ENCODE measurements around the gene OR52E1. TPM values are rescaled to one million over a fixed set of nuclear protein-coding genes. Genes with fewer than 3 reads are reported as not detected.

Gene OR52E1
- total RNA-seq (2022) (not detected in 2 replicates), Bru-seq, nascent RNA (not detected), BruChase-seq, experiment 1, labeled RNA remaining after a 6-hour chase (not detected), BruChase-seq, experiment 2, labeled RNA remaining after a 2-hour chase (not detected)
- long read RNA-seq: 0 reads

DNA sequence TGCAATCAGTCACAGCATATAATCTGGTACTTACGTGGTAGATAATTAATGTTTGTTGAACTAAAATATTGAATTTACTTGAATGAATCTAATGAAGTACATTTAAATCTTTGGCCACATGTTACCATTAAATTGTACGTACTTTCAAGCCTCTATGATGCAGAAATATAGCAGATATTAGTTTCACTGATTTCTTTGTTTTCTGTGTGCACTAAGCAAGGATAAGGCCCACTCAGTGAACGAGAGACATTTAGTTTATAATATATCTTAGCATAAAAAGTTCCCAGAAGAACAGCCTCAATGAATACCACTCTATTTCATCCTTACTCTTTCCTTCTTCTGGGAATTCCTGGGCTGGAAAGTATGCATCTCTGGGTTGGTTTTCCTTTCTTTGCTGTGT, at the start of gene OR52E1:
Gene OR52E1, plus strand, starts transcription at position 301 of the 400 bp plus-strand sequence.
- H3K27ac Mint-ChIP-seq (ENCODE audit: unreplicated experiment): no peak within 1 kb of the TSS
- no peak for DNase-seq
- H3K27me3 Mint-ChIP-seq (ENCODE audit: unreplicated experiment): no peaks in the 10 kb centered on the region
- no peaks in the 10 kb centered on the region for H3K4me1 Mint-ChIP-seq (ENCODE audit: low read depth, unreplicated experiment)
- CTCF ChIA-PET: no interaction called here
- TF ChIP-seq, protein P1, sequence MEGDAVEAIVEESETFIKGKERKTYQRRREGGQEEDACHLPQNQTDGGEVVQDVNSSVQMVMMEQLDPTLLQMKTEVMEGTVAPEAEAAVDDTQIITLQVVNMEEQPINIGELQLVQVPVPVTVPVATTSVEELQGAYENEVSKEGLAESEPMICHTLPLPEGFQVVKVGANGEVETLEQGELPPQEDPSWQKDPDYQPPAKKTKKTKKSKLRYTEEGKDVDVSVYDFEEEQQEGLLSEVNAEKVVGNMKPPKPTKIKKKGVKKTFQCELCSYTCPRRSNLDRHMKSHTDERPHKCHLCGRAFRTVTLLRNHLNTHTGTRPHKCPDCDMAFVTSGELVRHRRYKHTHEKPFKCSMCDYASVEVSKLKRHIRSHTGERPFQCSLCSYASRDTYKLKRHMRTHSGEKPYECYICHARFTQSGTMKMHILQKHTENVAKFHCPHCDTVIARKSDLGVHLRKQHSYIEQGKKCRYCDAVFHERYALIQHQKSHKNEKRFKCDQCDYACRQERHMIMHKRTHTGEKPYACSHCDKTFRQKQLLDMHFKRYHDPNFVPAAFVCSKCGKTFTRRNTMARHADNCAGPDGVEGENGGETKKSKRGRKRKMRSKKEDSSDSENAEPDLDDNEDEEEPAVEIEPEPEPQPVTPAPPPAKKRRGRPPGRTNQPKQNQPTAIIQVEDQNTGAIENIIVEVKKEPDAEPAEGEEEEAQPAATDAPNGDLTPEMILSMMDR (IDR thresholded peaks at IDR 0.05; ENCODE audit: unreplicated experiment): no peak
- intact Hi-C loops (cut with micrococcal nuclease; ENCODE audit: unreplicated experiment): no loop called here
- no peaks in the 10 kb centered on the region for H3K9me3 Mint-ChIP-seq (ENCODE audit: low read depth, unreplicated experiment)
- H3K4me3 Mint-ChIP-seq (ENCODE audit: low read depth, unreplicated experiment): no peak within 1 kb of the TSS
- no peaks in the 10 kb centered on the region for H3K36me3 Mint-ChIP-seq (ENCODE audit: insufficient read depth, unreplicated experiment)
- BruUV-seq (replicated peaks): no TSS peak

DNA sequence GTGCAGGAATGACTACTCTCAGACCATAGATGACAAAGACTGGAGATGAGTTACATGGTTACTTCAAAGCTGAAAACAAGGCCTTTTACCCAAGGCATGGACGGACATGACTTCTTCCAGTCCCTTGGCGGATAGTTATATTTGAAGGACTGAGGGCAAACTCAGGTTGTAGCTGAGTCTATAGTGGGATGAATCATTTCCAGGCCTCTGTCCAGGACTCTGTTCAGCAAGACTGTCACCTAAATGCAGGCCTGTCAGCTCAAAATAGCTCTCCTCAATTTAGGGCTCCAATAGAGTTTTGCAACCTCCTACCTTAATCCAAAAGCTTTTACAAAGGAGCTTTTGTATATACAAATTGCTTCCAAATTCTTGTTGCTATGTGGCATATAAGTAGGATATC, 47.4 kb upstream of the OR52E1 start:
- CTCF ChIA-PET: no interaction called here
- no peak for DNase-seq
- Mint-ChIP-seq H3K27me3 (ENCODE audit: unreplicated experiment) (no peaks in the 10 kb centered on the region), H3K27ac (ENCODE audit: unreplicated experiment) (no peak overlapping the region), H3K4me3 (ENCODE audit: low read depth, unreplicated experiment) (no peak overlapping the region), H3K9me3 (ENCODE audit: low read depth, unreplicated experiment) (no peaks in the 10 kb centered on the region), H3K4me1 (ENCODE audit: low read depth, unreplicated experiment) (no peaks in the 10 kb centered on the region), H3K36me3 (ENCODE audit: insufficient read depth, unreplicated experiment) (no peaks in the 10 kb centered on the region)
- intact Hi-C loops (cut with micrococcal nuclease; ENCODE audit: unreplicated experiment): no loop called here
- no TSS peak for BruUV-seq (replicated peaks)
- TF ChIP-seq, protein P1 (IDR thresholded peaks at IDR 0.05; ENCODE audit: unreplicated experiment): no peak

DNA sequence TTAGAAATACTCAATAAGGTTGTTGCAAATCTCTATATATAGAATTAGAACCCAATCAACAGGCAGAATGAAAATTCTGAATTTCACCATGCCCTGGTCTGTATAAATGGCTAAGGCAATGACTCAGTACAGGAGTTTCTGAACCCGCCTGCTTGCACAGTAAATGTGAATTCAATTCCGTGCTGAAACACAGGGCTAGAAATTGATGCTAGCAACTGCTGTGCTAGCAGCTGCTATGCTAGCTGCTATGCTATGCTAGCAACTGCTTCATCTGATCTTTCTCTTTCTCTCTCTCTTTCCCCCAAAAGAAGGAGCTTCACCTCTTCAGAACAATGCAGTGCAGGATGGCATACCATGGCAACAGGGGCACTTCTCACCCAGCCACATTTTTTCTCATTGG, 32.7 kb upstream of the OR52E1 start:
- H3K4me3 Mint-ChIP-seq (ENCODE audit: low read depth, unreplicated experiment): no peak overlapping the region
- CTCF ChIA-PET: no interaction called here
- BruUV-seq (replicated peaks): no TSS peak
- peaks cover 11% of the 10 kb centered on the region for H3K4me1 Mint-ChIP-seq (ENCODE audit: low read depth, unreplicated experiment)
- intact Hi-C loops (cut with micrococcal nuclease; ENCODE audit: unreplicated experiment): no loop called here
- DNase-seq: no peak
- TF ChIP-seq, protein P1 (IDR thresholded peaks at IDR 0.05; ENCODE audit: unreplicated experiment): no peak
- H3K27ac Mint-ChIP-seq (ENCODE audit: unreplicated experiment): no peak overlapping the region
- no peaks in the 10 kb centered on the region for H3K36me3 Mint-ChIP-seq (ENCODE audit: insufficient read depth, unreplicated experiment)
- peaks cover 4% of the 10 kb centered on the region for H3K9me3 Mint-ChIP-seq (ENCODE audit: low read depth, unreplicated experiment)
- no peaks in the 10 kb centered on the region for H3K27me3 Mint-ChIP-seq (ENCODE audit: unreplicated experiment)

DNA sequence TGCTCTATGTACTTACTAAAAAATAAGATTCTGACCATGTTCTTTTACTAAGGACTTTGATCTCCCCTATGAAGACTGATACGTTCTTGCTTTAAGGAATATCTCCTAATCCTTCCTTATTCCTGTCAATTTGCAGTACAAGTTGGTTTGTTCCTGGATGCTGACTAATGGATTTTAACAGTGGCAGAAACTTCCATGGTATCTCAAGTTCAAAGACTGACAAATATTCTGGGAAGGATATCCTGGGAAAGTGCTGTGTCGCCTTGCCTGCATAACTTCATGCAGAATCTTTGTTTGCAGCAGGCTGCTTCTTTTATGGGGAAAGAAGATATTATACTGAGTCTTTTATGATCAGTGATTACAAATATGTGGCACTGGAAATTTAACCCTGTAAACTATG, 31.4 kb upstream of the OR52E1 start:
- Mint-ChIP-seq H3K27ac (ENCODE audit: unreplicated experiment) (no peak overlapping the region), H3K4me1 (ENCODE audit: low read depth, unreplicated experiment) (peaks cover 11% of the 10 kb centered on the region), H3K9me3 (ENCODE audit: low read depth, unreplicated experiment) (peaks cover 4% of the 10 kb centered on the region), H3K27me3 (ENCODE audit: unreplicated experiment) (no peaks in the 10 kb centered on the region), H3K4me3 (ENCODE audit: low read depth, unreplicated experiment) (no peak overlapping the region), H3K36me3 (ENCODE audit: insufficient read depth, unreplicated experiment) (no peaks in the 10 kb centered on the region)
- BruUV-seq (replicated peaks): no TSS peak
- TF ChIP-seq, protein P1 (IDR thresholded peaks at IDR 0.05; ENCODE audit: unreplicated experiment): no peak
- intact Hi-C loops (cut with micrococcal nuclease; ENCODE audit: unreplicated experiment): no loop called here
- CTCF ChIA-PET: no interaction called here
- DNase-seq: no peak

Data from Calu3 (cell line).